ENCODE data around the gene SH3PXD2B. TPM values are rescaled to one million over a fixed set of nuclear protein-coding genes. Genes with fewer than 3 reads are reported as not detected.

The SH3PXD2B gene
- total RNA-seq, 2 donors from 2014 or later: 12.2 to 13.2 TPM

- Histone ChIP-seq H3K9me3 (no peaks in the 10 kb centered on the region), H3K9ac (ENCODE audit: low read depth in 2 of 2, low read length in 2 of 2) (peak overlapping the region; percentile 89 to 95), H3K4me1 (no peaks in the 10 kb centered on the region), H3K36me3 (no peaks in the 10 kb centered on the region), H3K4me3 (peak overlapping the region; percentile 66), H3K27me3 (no peaks in the 10 kb centered on the region), H3K27ac (peak overlapping the region; percentile 81)
- intact Hi-C loops (cut with DNase I): no loop called here
- DNase-seq: no peak
- TF ChIP-seq CTCF (IDR thresholded peaks at IDR 0.05): no peak
These were observed 1.7 kb downstream of the SH3PXD2B start for GRCh38 chr5:172452398-172453205.

GRCh38 chr5:172451771-172452197, 2.5 kb downstream of the SH3PXD2B start:
- no peak overlapping the region for H3K4me3 ChIP-seq
- no peaks in the 10 kb centered on the region for H3K27me3 ChIP-seq
- DNase-seq: no peak
- peak overlapping the region; percentile 81 for H3K27ac ChIP-seq
- no peaks in the 10 kb centered on the region for H3K9me3 ChIP-seq
- peak overlapping the region in 1 of 2 donors; percentile 26 for H3K9ac ChIP-seq (ENCODE audit: low read depth in 2 of 2, low read length in 2 of 2)
- intact Hi-C loops (cut with DNase I): no loop called here
- no peaks in the 10 kb centered on the region for H3K4me1 ChIP-seq
- no peak for TF ChIP-seq CTCF (IDR thresholded peaks at IDR 0.05)
- no peaks in the 10 kb centered on the region for H3K36me3 ChIP-seq

GRCh38 chr5:172450861-172451695, 3.2 kb downstream of the SH3PXD2B start:
- intact Hi-C loops (cut with DNase I): no loop called here
- H3K36me3 ChIP-seq: no peaks in the 10 kb centered on the region
- no peak for DNase-seq
- H3K9ac ChIP-seq (ENCODE audit: low read depth in 2 of 2, low read length in 2 of 2): peak overlapping the region in 1 of 2 donors; percentile 26
- TF ChIP-seq CTCF (IDR thresholded peaks at IDR 0.05): peak; percentile 61
- no peaks in the 10 kb centered on the region for H3K4me1 ChIP-seq
- H3K27ac ChIP-seq: peak overlapping the region; percentile 81
- H3K9me3 ChIP-seq: no peaks in the 10 kb centered on the region
- no peak overlapping the region for H3K4me3 ChIP-seq
- no peaks in the 10 kb centered on the region for H3K27me3 ChIP-seq

- Histone ChIP-seq H3K27me3 (no peaks in the 10 kb centered on the region), H3K9ac (ENCODE audit: low read depth in 2 of 2, low read length in 2 of 2) (no peak overlapping the region), H3K36me3 (no peaks in the 10 kb centered on the region), H3K4me3 (no peak overlapping the region), H3K4me1 (no peaks in the 10 kb centered on the region), H3K9me3 (no peaks in the 10 kb centered on the region), H3K27ac (no peak overlapping the region)
- intact Hi-C loops (cut with DNase I): no loop called here
- DNase-seq: no peak
- no peak for TF ChIP-seq CTCF (IDR thresholded peaks at IDR 0.05)
These were observed 3.9 kb downstream of the SH3PXD2B start for GRCh38 chr5:172450453-172450852.

- no peaks in the 10 kb centered on the region for H3K36me3 ChIP-seq
- no peaks in the 10 kb centered on the region for H3K27me3 ChIP-seq
- no peak overlapping the region for H3K9ac ChIP-seq (ENCODE audit: low read depth in 2 of 2, low read length in 2 of 2)
- intact Hi-C loops (cut with DNase I): no loop called here
- no peak overlapping the region for H3K4me3 ChIP-seq
- peaks cover 3% of the 10 kb centered on the region for H3K4me1 ChIP-seq
- no peaks in the 10 kb centered on the region for H3K9me3 ChIP-seq
- H3K27ac ChIP-seq: no peak overlapping the region
- TF ChIP-seq CTCF (IDR thresholded peaks at IDR 0.05): no peak
- no peak for DNase-seq
These were observed 5.3 kb downstream of the SH3PXD2B start for GRCh38 chr5:172448999-172449398.
